Activated CD8-positive, alpha-beta memory T cell treated with anti-CD3 and anti-CD28 coated beads for 48 hours (primary cell): ENCODE results near the gene PLN.

Experiments used
- DNase-seq, 3 experiments: peaks; one replicate each; pipeline ENCODE4 v3.0.0-alpha.2; 2020; ENCODE audit warnings: low read depth in 2 of 3, low spot score in 2 of 3

The PLN gene

GRCh38 chr6:118578617-118579016 lies 30.5 kb downstream of the PLN start:
- DNase-seq: no peak

GRCh38 chr6:118579786-118580185 lies 31.7 kb downstream of the PLN start:
- no peak for DNase-seq

- no peak for DNase-seq
Measured at GRCh38 chr6:118580585-118581419, 32.7 kb downstream of the PLN start.

GRCh38 chr6:118581489-118581959 lies 33.4 kb downstream of the PLN start:
- DNase-seq: no peak

GRCh38 chr6:118584911-118585310 lies 36.8 kb downstream of the PLN start:
- no peak for DNase-seq

GRCh38 chr6:118586746-118587485 lies 38.8 kb downstream of the PLN start:
- DNase-seq: no peak

- DNase-seq: no peak
Measured at GRCh38 chr6:118588626-118589025, 40.5 kb downstream of the PLN start.

GRCh38 chr6:118589186-118589585 lies 41.1 kb downstream of the PLN start:
- DNase-seq: no peak

GRCh38 chr6:118589649-118590365 lies 41.7 kb downstream of the PLN start:
- DNase-seq: no peak

GRCh38 chr6:118591897-118592296 lies 43.8 kb downstream of the PLN start:
- no peak for DNase-seq

GRCh38 chr6:118594877-118595276 lies 46.8 kb downstream of the PLN start:
- DNase-seq: no peak

- DNase-seq: no peak
Measured at GRCh38 chr6:118596774-118597320, 48.8 kb downstream of the PLN start.

GRCh38 chr6:118597636-118598035 lies 49.5 kb downstream of the PLN start:
- DNase-seq: no peak

- DNase-seq: no peak
Measured at GRCh38 chr6:118598324-118598723, 50.2 kb downstream of the PLN start.

GRCh38 chr6:118602300-118602699 lies 54.2 kb downstream of the PLN start:
- no peak for DNase-seq

- no peak for DNase-seq
Measured at GRCh38 chr6:118603372-118603771, 55.3 kb downstream of the PLN start.

- no peak for DNase-seq
Measured at GRCh38 chr6:118606268-118606667, 58.2 kb downstream of the PLN start.

GRCh38 chr6:118606858-118607257 lies 58.8 kb downstream of the PLN start:
- DNase-seq: no peak
